ENCODE results near the gene CAMTA1.

- TF ChIP-seq ZBTB34 (CRISPR knock-in tag; IDR thresholded peaks at IDR 0.05) (no peak), TAF9B (IDR thresholded peaks at IDR 0.05; ENCODE audit: partially characterized antibody) (no peak), CTCF (IDR thresholded peaks at IDR 0.05 in 2 of 3, conservative IDR thresholded peaks at IDR 0.05 in 1 of 3; ENCODE audit: insufficient read depth in 2 of 3, low read depth in 1 of 3, low read length in 3 of 3) (no peak), CHD1 (IDR thresholded peaks at IDR 0.05; ENCODE audit: low read length) (no peak), POLR2AphosphoS5 (IDR thresholded peaks at IDR 0.05; ENCODE audit: control insufficient read depth, insufficient read depth, low read depth, low read length) (no peak), SNAPC5 (CRISPR knock-in tag; IDR thresholded peaks at IDR 0.05) (no peak), SPI1 (IDR thresholded peaks at IDR 0.05; ENCODE audit: borderline replicate concordance, low read depth, low read length) (no peak), POLR2A (conservative IDR thresholded peaks at IDR 0.05) (no peak), ZNF239 (CRISPR knock-in tag; IDR thresholded peaks at IDR 0.05) (no peak), ZBTB1 (CRISPR knock-in tag; IDR thresholded peaks at IDR 0.05; ENCODE audit: borderline replicate concordance, low read depth) (no peak)
Measured at GRCh38 chr1:7526196-7526866, 741.1 kb downstream of the CAMTA1 start.
